ENCODE data around the gene SLBP.

SLBP gene

GRCh38 chr4:1748465-1748995 lies 36.4 kb upstream of the SLBP start:
- DNase-seq = peak in 1 of 2 donors; percentile 51

GRCh38 chr4:1747603-1747967 lies 35.5 kb upstream of the SLBP start:
- DNase-seq = no peak

GRCh38 chr4:1746919-1747602 lies 34.9 kb upstream of the SLBP start:
- DNase-seq = peak in 1 of 2 donors; percentile 58

GRCh38 chr4:1746265-1746691 lies 34.2 kb upstream of the SLBP start:
- no peak for DNase-seq

- DNase-seq = no peak
These were observed 33.6 kb upstream of the SLBP start for GRCh38 chr4:1745697-1746096.

- DNase-seq = no peak
These were observed 33.0 kb upstream of the SLBP start for GRCh38 chr4:1745165-1745564.

- no peak for DNase-seq
These were observed 32.4 kb upstream of the SLBP start for GRCh38 chr4:1744552-1744951.

GRCh38 chr4:1743975-1744374 lies 31.9 kb upstream of the SLBP start:
- no peak for DNase-seq

GRCh38 chr4:1743551-1743950 lies 31.4 kb upstream of the SLBP start:
- no peak for DNase-seq

GRCh38 chr4:1741208-1741607 lies 29.1 kb upstream of the SLBP start:
- no peak for DNase-seq

- DNase-seq = no peak
These were observed 28.0 kb upstream of the SLBP start for GRCh38 chr4:1740021-1740545.

- DNase-seq = no peak
These were observed 27.2 kb upstream of the SLBP start for GRCh38 chr4:1739358-1739757.

GRCh38 chr4:1738410-1738809 lies 26.3 kb upstream of the SLBP start:
- DNase-seq = no peak

- no peak for DNase-seq
These were observed 25.5 kb upstream of the SLBP start for GRCh38 chr4:1737666-1738065.

GRCh38 chr4:1736812-1737211 lies 24.7 kb upstream of the SLBP start:
- DNase-seq = no peak

GRCh38 chr4:1735215-1735614 lies 23.1 kb upstream of the SLBP start:
- DNase-seq = no peak

- no peak for DNase-seq
These were observed 20.8 kb upstream of the SLBP start for GRCh38 chr4:1732911-1733310.

- DNase-seq = no peak
These were observed 19.1 kb upstream of the SLBP start for GRCh38 chr4:1731180-1731579.

GRCh38 chr4:1730532-1731135 lies 18.5 kb upstream of the SLBP start:
- no peak for DNase-seq

GRCh38 chr4:1728061-1728980 lies 16.2 kb upstream of the SLBP start:
- no peak for DNase-seq

- peak in 1 of 2 donors; percentile 11 for DNase-seq
These were observed 15.3 kb upstream of the SLBP start for GRCh38 chr4:1727117-1728031.
